Measurements from ENCODE around the gene ZNF837. TPM values are rescaled to one million over a fixed set of nuclear protein-coding genes. Genes with fewer than 3 reads are reported as not detected.

Gene ZNF837
- total and polyA plus RNA-seq, 2 donors (not counting 1 experiment from before 2014, with no cell fraction given) = 4.2 to 4.9 TPM

- peaks cover 44% of the 10 kb centered on the region for H3K4me1 Mint-ChIP-seq
- peak within 1 kb of the TSS; percentile 69 for H3K9ac ChIP-seq (ENCODE audit: low read length)
- POLR2A ChIA-PET = interaction anchor here (0.7 to 2.9 kb wide), 3 partner anchors 10 to 133 kb away, joined by 3 to 18 read pairs (median 5); partner anchors contain the start of genes ZBTB45 and ZNF497
- H3K4me1 ChIP-seq (ENCODE audit: control insufficient read depth in 2 of 2, insufficient read depth in 2 of 2, low read length in 2 of 2) = peaks cover 27 to 33% of the 10 kb centered on the region in 2 donors
- WGBS (ENCODE audit: insufficient coverage) = under 1% methylated on average over 63 of the region's 64 CpGs
- H3K79me2 ChIP-seq (ENCODE audit: control insufficient read depth, insufficient read depth, low read length) = peaks cover 63% of the 10 kb centered on the region
- peak within 1 kb of the TSS; percentile 84 for H3K4me2 ChIP-seq (replicated peaks; ENCODE audit: low read depth, low read length, poor library complexity, severe bottlenecking)
- H3K36me3 ChIP-seq (replicated peaks in 1 of 2; ENCODE audit: control extremely low read depth in 1 of 2, control insufficient read depth in 1 of 2, extremely low read depth in 1 of 2, insufficient read depth in 2 of 2, low read length in 1 of 2) = peaks cover 5 to 21% of the 10 kb centered on the region in 2 experiments
- H3K4me3 ChIP-seq (ENCODE audit: control extremely low read depth in 1 of 5, extremely low read depth in 1 of 5, insufficient read depth in 1 of 5, low read depth in 2 of 5, low read length in 4 of 5) = peak within 1 kb of the TSS; percentile 71 to 87 (median 76)
- ATAC-seq (ENCODE audit: low read depth) (peak; percentile 90), DNase-seq (peak; percentile 98)
- H2AFZ ChIP-seq (ENCODE audit: insufficient read depth, low read depth, low read length, poor library complexity, severe bottlenecking) = peak within 1 kb of the TSS; percentile 81
- no peaks in the 10 kb centered on the region for H3K27me3 ChIP-seq (replicated peaks in 1 of 4; ENCODE audit: control extremely low read depth in 1 of 4, control insufficient read depth in 3 of 4, insufficient read depth in 4 of 4, low read length in 3 of 4)
- H4K20me1 ChIP-seq (ENCODE audit: control insufficient read depth, insufficient read depth, low read length, poor library complexity, severe bottlenecking) = peaks cover 35% of the 10 kb centered on the region
- CTCF ChIA-PET = interaction anchor here (1.1 kb wide), 1 partner anchor 22 kb away, joined by 3 read pairs; the partner anchor contains the start of gene ZNF584
- TF ChIP-seq EZH2 (IDR thresholded peaks at IDR 0.05; ENCODE audit: borderline replicate concordance, insufficient read depth, low read depth, low read length, poor library complexity, severe bottlenecking) (no peak), CTCF (IDR thresholded peaks at IDR 0.05) (no peak)
- no peaks in the 10 kb centered on the region for H3K27me3 Mint-ChIP-seq
- H3K9me3 Mint-ChIP-seq (ENCODE audit: insufficient read depth) = no peaks in the 10 kb centered on the region
- H3K9me3 ChIP-seq (ENCODE audit: control extremely low read depth in 1 of 3, control insufficient read depth in 2 of 3, insufficient read depth in 1 of 3, low read length in 2 of 3) = no peaks in the 10 kb centered on the region
- peak within 1 kb of the TSS; percentile 99 for H3K27ac Mint-ChIP-seq
- H3K4me3 Mint-ChIP-seq = peak within 1 kb of the TSS; percentile 97
- peak within 1 kb of the TSS; percentile 94 to 95 for H3K27ac ChIP-seq (ENCODE audit: low read length in 2 of 2)
- intact Hi-C loops (cut with micrococcal nuclease) = loop anchor here (1.0 kb wide), 5 partner anchors 15 to 81 kb away; partner anchors contain the start of genes ERVK3-1, ZNF132 and ZNF324B
These were observed 5.9 kb upstream of the ZNF837 start, which contains the start of gene RPS5 for GRCh38 chr19:58386576-58387337. RPS5 (plus strand) TSS chr19:58387269; CDS start chr19:58388138, 869 bp downstream.
